Loucy (cell line): ENCODE results near the gene ICAM1.

Source experiments
- H2AFZ ChIP-seq: fragments of 200-600 bp; sonication (generic); 2 replicates; pipeline ENCODE4 v1.6.0; 2016; ENCODE audit warnings: antibody characterized with exemption, mild to moderate bottlenecking, low read length, moderate library complexity
- H3F3A ChIP-seq: fragments of 200-600 bp; 2 replicates; pipeline ENCODE4 v1.6.0; 2016; ENCODE audit warnings: antibody characterized with exemption, low read depth, mild to moderate bottlenecking
- H3K27me3 ChIP-seq: fragments of 200-600 bp; sonication (generic); 2 replicates; pipeline ENCODE4 v1.6.1; 2014; ENCODE audit warnings: low read length, mild to moderate bottlenecking; ENCODE audit not compliant: insufficient read depth, poor library complexity, severe bottlenecking
- H3K36me3 ChIP-seq: fragments of 200-600 bp; sonication (generic); 2 replicates; pipeline ENCODE4 v1.6.1; 2016; ENCODE audit warnings: low read length; ENCODE audit not compliant: insufficient read depth
- H3K4me1 ChIP-seq: fragments of 200-600 bp; sonication (generic); 2 replicates; pipeline ENCODE4 v1.5.1; 2014; ENCODE audit warnings: low read length, mild to moderate bottlenecking; ENCODE audit not compliant: insufficient read depth, poor library complexity, severe bottlenecking
- H3K4me2 ChIP-seq: fragments of 200-600 bp; sonication (generic); 2 replicates; pipeline ENCODE4 v1.6.0; 2014; ENCODE audit warnings: antibody characterized with exemption, low read length, low read depth, mild to moderate bottlenecking; ENCODE audit not compliant: poor library complexity, severe bottlenecking
- H3K4me3 ChIP-seq: fragments of 200-600 bp; sonication (generic); 2 replicates; pipeline ENCODE4 v1.5.1; 2014; ENCODE audit warnings: low read length, mild to moderate bottlenecking, mixed read lengths; ENCODE audit not compliant: poor library complexity, severe bottlenecking
- H3K79me2 ChIP-seq: fragments of 200-600 bp; sonication (generic); 2 replicates; pipeline ENCODE4 v1.6.1; 2014; ENCODE audit warnings: low read length; ENCODE audit not compliant: insufficient read depth
- H3K9ac ChIP-seq: fragments of 200-600 bp; sonication (generic); 2 replicates; pipeline ENCODE4 v1.6.0; 2014; ENCODE audit warnings: mild to moderate bottlenecking, low read depth, low read length, moderate library complexity; ENCODE audit not compliant: poor library complexity, severe bottlenecking
- H3K9me2 ChIP-seq: fragments of 200-600 bp; sonication (generic); replicated peaks from 2 replicates; pipeline ENCODE4 v1.6.1; 2016; ENCODE audit warnings: low read depth, low read length, mixed read lengths
- H3K9me3 ChIP-seq: fragments of 200-600 bp; sonication (generic); 2 replicates; pipeline ENCODE4 v1.6.1; 2014; ENCODE audit warnings: mild to moderate bottlenecking, antibody characterized with exemption, low read length, low read depth; ENCODE audit not compliant: insufficient read depth
- H4K20me1 ChIP-seq: fragments of 200-600 bp; sonication (generic); 2 replicates; pipeline ENCODE4 v1.6.0; 2014; ENCODE audit warnings: antibody characterized with exemption, low read length, mild to moderate bottlenecking; ENCODE audit not compliant: insufficient read depth, poor library complexity, severe bottlenecking
- EZH2phosphoT487 ChIP-seq: fragments of 200-600 bp; IDR thresholded peaks from 2 replicates; pipeline ENCODE4 v1.6.1; 2018; ENCODE audit warnings: antibody characterized with exemption, mild to moderate bottlenecking, moderate library complexity, borderline replicate concordance
- TF ChIP-seq, protein P1 (sequence below): fragments of 200-600 bp; sonication (generic); conservative IDR thresholded peaks from 2 replicates; pipeline ENCODE4 v1.5.1; 2014; ENCODE audit warnings: mild to moderate bottlenecking, antibody characterized with exemption, low read length

ICAM1 gene

DNA sequence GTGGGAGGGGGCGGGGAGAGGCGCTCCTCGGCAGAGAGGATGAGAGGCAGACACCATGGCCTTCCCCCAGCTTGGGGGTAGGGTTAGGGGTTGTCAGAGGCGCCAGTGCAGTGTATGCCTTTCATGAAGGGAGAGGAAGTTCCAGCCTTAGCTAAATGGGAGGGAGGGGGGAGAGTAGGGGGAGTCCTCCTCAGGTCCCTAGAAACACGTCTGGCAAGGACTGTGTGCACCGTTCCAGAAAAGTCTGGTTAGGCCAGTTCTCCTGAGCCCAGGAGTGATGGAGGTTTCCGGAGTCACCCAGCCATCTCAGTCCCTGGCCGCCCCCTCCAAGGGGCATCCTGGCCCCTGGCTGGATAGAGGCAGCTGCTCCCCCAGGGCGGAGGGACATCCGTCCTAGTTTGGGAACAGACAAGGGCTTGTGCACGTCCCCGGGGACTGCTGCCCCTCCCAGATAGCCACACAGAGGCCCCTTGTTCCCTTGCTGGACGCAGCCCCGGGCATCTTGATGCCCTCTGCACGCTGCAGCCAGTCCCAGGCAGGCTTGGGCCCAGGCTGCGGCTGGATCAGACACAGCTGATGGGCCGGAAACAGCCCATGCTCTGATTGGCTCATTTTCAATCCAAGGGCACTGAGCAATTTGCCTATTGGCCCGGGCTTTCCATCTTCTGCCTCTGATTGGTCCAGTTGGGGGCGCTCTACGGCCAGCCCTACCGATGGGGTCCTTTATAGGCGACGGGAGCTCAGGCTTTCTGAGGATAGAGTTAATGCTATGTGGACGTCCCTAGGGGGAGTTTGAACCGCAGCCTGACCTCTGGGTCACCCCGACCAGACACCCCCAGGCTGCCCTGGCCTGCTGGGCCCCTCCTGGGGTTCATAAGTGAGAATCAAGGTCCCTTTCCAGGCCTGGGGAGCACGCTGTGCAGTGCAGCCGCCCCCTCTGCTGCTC lies 43.6 kb upstream of the ICAM1 start:
- Histone ChIP-seq H3K4me2 (no peak overlapping the region), H3K9me2 (no peaks in the 10 kb centered on the region), H4K20me1 (no peaks in the 10 kb centered on the region), H3K4me1 (peaks cover 18% of the 10 kb centered on the region), H3K36me3 (no peaks in the 10 kb centered on the region), H3K9me3 (no peaks in the 10 kb centered on the region), H3F3A (no peaks in the 10 kb centered on the region), H2AFZ (no peak overlapping the region), H3K4me3 (no peak overlapping the region), H3K9ac (no peak overlapping the region), H3K79me2 (peaks cover 10% of the 10 kb centered on the region; the same call in 1 of the 2 replicates), H3K27me3 (no peaks in the 10 kb centered on the region)
- no peak for TF ChIP-seq EZH2phosphoT487
- TF ChIP-seq, protein P1, sequence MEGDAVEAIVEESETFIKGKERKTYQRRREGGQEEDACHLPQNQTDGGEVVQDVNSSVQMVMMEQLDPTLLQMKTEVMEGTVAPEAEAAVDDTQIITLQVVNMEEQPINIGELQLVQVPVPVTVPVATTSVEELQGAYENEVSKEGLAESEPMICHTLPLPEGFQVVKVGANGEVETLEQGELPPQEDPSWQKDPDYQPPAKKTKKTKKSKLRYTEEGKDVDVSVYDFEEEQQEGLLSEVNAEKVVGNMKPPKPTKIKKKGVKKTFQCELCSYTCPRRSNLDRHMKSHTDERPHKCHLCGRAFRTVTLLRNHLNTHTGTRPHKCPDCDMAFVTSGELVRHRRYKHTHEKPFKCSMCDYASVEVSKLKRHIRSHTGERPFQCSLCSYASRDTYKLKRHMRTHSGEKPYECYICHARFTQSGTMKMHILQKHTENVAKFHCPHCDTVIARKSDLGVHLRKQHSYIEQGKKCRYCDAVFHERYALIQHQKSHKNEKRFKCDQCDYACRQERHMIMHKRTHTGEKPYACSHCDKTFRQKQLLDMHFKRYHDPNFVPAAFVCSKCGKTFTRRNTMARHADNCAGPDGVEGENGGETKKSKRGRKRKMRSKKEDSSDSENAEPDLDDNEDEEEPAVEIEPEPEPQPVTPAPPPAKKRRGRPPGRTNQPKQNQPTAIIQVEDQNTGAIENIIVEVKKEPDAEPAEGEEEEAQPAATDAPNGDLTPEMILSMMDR: peak; percentile 21

DNA sequence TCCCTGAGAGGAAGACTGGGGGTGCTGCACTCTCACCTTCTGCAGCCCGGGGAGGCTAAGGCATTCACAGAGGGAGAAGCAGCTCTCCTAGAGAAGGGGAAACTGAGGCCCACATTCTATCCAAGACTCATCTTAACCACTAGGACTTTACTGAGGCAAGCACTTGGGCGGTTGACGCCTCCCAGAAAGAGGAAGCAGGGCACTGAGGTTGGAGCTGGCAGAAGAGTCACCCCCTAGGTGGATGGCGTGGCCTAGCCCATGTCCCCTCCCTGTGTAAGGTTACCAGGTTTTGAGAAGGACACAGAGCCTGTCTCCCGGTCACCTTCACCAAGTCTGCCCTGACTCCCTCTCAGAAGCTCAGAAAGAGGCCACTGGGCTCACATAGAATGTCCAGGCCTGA lies 42.5 kb upstream of the ICAM1 start:
- Histone ChIP-seq H3F3A (no peaks in the 10 kb centered on the region), H3K27me3 (no peaks in the 10 kb centered on the region), H3K4me2 (peak overlapping the region; percentile 17), H3K9ac (no peak overlapping the region), H4K20me1 (no peaks in the 10 kb centered on the region), H3K79me2 (peaks cover 10% of the 10 kb centered on the region; the same call in 1 of the 2 replicates), H3K9me3 (no peaks in the 10 kb centered on the region), H3K4me1 (peaks cover 18% of the 10 kb centered on the region), H2AFZ (no peak overlapping the region), H3K9me2 (no peaks in the 10 kb centered on the region), H3K36me3 (no peaks in the 10 kb centered on the region), H3K4me3 (no peak overlapping the region)
- TF ChIP-seq, protein P1: no peak
- no peak for TF ChIP-seq EZH2phosphoT487

DNA sequence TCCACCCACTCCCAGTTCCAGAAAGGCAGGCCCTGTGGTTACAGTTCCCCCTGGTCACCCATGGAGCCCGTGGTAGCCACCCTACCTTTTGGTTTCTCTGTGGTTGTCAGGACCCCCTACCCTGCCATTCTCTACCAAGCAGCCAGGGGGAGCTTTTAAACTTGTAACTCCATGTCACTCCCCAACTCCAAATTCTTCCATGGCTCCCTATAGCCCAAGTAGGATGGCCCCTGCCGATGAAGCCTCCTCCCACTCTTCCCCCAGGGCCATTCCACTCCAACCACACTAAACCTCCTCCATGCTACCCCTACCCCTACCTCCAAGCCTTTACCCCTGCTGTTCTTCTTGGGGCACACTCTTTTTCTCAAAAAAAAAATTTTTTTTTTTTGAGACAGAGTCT lies 42.0 kb upstream of the ICAM1 start:
- Histone ChIP-seq H3K9me3 (no peaks in the 10 kb centered on the region), H3K27me3 (no peaks in the 10 kb centered on the region), H3K4me1 (peaks cover 18% of the 10 kb centered on the region), H3K9me2 (no peaks in the 10 kb centered on the region), H3K79me2 (peaks cover 10% of the 10 kb centered on the region; the same call in 1 of the 2 replicates), H3K4me2 (peak overlapping the region; percentile 17), H3K36me3 (no peaks in the 10 kb centered on the region), H4K20me1 (no peaks in the 10 kb centered on the region), H3K9ac (no peak overlapping the region), H2AFZ (no peak overlapping the region), H3K4me3 (no peak overlapping the region), H3F3A (no peaks in the 10 kb centered on the region)
- TF ChIP-seq, protein P1: peak; percentile 68
- no peak for TF ChIP-seq EZH2phosphoT487
